WTC11 (cell line): ENCODE results near the gene KIF5A. TPM values are rescaled to one million over a fixed set of nuclear protein-coding genes. Genes with fewer than 3 reads are reported as not detected.
A peak's percentile ranks its signal among the peaks of the same experiment; 100 is the strongest.

Source experiments
- ATAC-seq: fragments of 200-7000 bp; cut with Tn5 transposase; 2 replicates; pipeline ENCODE4 v1.10.0; 2021; ENCODE audit warnings: mild to moderate bottlenecking, moderate library complexity
- CTCF ChIA-PET: fragments of 300-600 bp; sonication (Branson Sonifier 250); formaldehyde crosslinking; loops from one replicate; lab custom pipeline; 2021; ENCODE audit warnings: antibody characterized with exemption; lab: Charles Lee
- POLR2A ChIA-PET: fragments of 350-600 bp; sonication (Branson Sonifier 250); formaldehyde crosslinking; loops from one replicate; lab custom pipeline; 2021; ENCODE audit warnings: antibody characterized with exemption; lab: Charles Lee
- DNase-seq: peaks from one replicate; pipeline ENCODE4 v3.0.0; 2021; ENCODE audit warnings: low spot score
- H3K27ac Mint-ChIP-seq: 2 replicates; pipeline ENCODE4 v1.8.0; 2021; ENCODE audit warnings: mixed read lengths
- H3K27me3 Mint-ChIP-seq: 2 replicates; pipeline ENCODE4 v1.8.0; 2021; ENCODE audit warnings: low read depth, mild to moderate bottlenecking, moderate library complexity, mixed read lengths
- H3K36me3 Mint-ChIP-seq: 2 replicates; pipeline ENCODE4 v1.8.0; 2021; ENCODE audit warnings: mixed read lengths
- H3K4me1 Mint-ChIP-seq: 2 replicates; pipeline ENCODE4 v1.8.0; 2022; ENCODE audit warnings: mixed read lengths
- H3K4me3 Mint-ChIP-seq: 2 replicates; pipeline ENCODE4 v1.8.0; 2021; ENCODE audit warnings: mild to moderate bottlenecking, moderate library complexity, mixed read lengths
- H3K9me3 Mint-ChIP-seq: 2 replicates; pipeline ENCODE4 v1.8.0; 2021; ENCODE audit warnings: mixed read lengths
- ESRRA ChIP-seq: sonication (generic); formaldehyde crosslinking; IDR thresholded peaks from 2 replicates; pipeline ENCODE4 v1.8.1; 2022; ENCODE audit warnings: mild to moderate bottlenecking, missing genetic modification reagents, borderline replicate concordance
- GABPB1 ChIP-seq: sonication (generic); formaldehyde crosslinking; IDR thresholded peaks from 2 replicates; pipeline ENCODE4 v1.8.1; 2023; ENCODE audit warnings: mild to moderate bottlenecking, missing genetic modification reagents
- MXD4 ChIP-seq: fragments of 250-450 bp; sonication (Bioruptor Pico); IDR thresholded peaks from 2 replicates; pipeline ENCODE4 v1.8.0; 2021; ENCODE audit warnings: mild to moderate bottlenecking, moderate library complexity, borderline replicate concordance
- RORB ChIP-seq: fragments of 250-450 bp; sonication (Bioruptor Pico); IDR thresholded peaks from 2 replicates; pipeline ENCODE4 v1.9.0; 2021; ENCODE audit warnings: mild to moderate bottlenecking
- TEAD4 ChIP-seq: sonication (generic); formaldehyde crosslinking; IDR thresholded peaks from 2 replicates; pipeline ENCODE4 v1.8.0; 2022; ENCODE audit warnings: mild to moderate bottlenecking, missing genetic modification reagents
- ZNF317 ChIP-seq: sonication (generic); formaldehyde crosslinking; IDR thresholded peaks from 2 replicates; pipeline ENCODE4 v1.8.1; 2023; ENCODE audit warnings: low read depth, mild to moderate bottlenecking, moderate library complexity, missing genetic modification reagents, borderline replicate concordance
- total RNA-seq: library from RNA; stranded (reverse); gene quantifications from 3 replicates; pipeline ENCODE4 v1.2.3, GENCODE V29; 2021
- TF ChIP-seq, protein P1 (sequence below): fragments of 250-450 bp; sonication (Bioruptor Pico); IDR thresholded peaks from 2 replicates; pipeline ENCODE4 v1.8.0; 2021; ENCODE audit warnings: mild to moderate bottlenecking
- TF ChIP-seq, protein P2 (sequence below): sonication (generic); formaldehyde crosslinking; conservative IDR thresholded peaks from 2 replicates; pipeline ENCODE4 v1.8.1; 2023; ENCODE audit warnings: mild to moderate bottlenecking, low read depth, missing genetic modification reagents, moderate library complexity
- TF ChIP-seq, protein P3 (sequence below): sonication (generic); formaldehyde crosslinking; IDR thresholded peaks from 2 replicates; pipeline ENCODE4 v1.8.1; 2022; ENCODE audit warnings: missing genetic modification reagents, borderline replicate concordance
- TF ChIP-seq, protein P4 (sequence below): fragments of 250-450 bp; sonication (Bioruptor Pico); conservative IDR thresholded peaks from 2 replicates; pipeline ENCODE4 v1.9.0; 2021; ENCODE audit warnings: mild to moderate bottlenecking
- TF ChIP-seq, protein P5 (sequence below): sonication (generic); formaldehyde crosslinking; IDR thresholded peaks from 2 replicates; pipeline ENCODE4 v1.8.1; 2023; ENCODE audit warnings: mild to moderate bottlenecking, moderate library complexity, missing genetic modification reagents
- TF ChIP-seq, protein P6 (sequence below): fragments of 250-450 bp; sonication (Bioruptor Pico); IDR thresholded peaks from 2 replicates; pipeline ENCODE4 v1.9.0; 2021; ENCODE audit warnings: mild to moderate bottlenecking

The KIF5A gene
- total RNA-seq, 1 experiment from 2014 or later = 16.1 TPM

DNA sequence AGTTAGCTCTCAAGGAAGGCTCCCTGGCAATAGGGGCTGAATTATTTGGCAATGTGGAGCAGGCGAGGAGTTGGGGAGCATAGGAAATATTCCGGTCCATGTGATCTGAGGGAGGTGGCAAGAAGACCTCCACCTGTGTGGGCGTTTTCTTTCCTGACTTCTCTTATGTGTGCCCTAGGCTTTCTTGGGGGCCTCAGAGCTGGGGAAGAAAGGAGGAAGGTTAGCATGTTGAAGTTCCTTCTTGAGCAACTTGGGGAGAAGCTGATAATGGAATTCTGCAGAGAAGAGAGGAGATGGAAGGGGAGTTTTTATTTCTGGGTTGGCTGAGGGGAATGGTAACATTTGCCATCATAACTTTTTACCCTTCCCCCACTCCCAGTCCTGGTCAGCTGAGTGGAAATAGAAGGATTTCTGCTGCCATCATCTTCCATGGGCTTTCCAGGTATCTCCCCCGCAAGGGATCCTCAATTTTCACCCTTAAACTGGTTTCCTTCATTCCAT is 56.0 kb downstream of the KIF5A start (continued):
- TF ChIP-seq, protein P1, sequence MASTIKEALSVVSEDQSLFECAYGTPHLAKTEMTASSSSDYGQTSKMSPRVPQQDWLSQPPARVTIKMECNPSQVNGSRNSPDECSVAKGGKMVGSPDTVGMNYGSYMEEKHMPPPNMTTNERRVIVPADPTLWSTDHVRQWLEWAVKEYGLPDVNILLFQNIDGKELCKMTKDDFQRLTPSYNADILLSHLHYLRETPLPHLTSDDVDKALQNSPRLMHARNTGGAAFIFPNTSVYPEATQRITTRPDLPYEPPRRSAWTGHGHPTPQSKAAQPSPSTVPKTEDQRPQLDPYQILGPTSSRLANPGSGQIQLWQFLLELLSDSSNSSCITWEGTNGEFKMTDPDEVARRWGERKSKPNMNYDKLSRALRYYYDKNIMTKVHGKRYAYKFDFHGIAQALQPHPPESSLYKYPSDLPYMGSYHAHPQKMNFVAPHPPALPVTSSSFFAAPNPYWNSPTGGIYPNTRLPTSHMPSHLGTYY = no peak
- TF ChIP-seq, protein P2, sequence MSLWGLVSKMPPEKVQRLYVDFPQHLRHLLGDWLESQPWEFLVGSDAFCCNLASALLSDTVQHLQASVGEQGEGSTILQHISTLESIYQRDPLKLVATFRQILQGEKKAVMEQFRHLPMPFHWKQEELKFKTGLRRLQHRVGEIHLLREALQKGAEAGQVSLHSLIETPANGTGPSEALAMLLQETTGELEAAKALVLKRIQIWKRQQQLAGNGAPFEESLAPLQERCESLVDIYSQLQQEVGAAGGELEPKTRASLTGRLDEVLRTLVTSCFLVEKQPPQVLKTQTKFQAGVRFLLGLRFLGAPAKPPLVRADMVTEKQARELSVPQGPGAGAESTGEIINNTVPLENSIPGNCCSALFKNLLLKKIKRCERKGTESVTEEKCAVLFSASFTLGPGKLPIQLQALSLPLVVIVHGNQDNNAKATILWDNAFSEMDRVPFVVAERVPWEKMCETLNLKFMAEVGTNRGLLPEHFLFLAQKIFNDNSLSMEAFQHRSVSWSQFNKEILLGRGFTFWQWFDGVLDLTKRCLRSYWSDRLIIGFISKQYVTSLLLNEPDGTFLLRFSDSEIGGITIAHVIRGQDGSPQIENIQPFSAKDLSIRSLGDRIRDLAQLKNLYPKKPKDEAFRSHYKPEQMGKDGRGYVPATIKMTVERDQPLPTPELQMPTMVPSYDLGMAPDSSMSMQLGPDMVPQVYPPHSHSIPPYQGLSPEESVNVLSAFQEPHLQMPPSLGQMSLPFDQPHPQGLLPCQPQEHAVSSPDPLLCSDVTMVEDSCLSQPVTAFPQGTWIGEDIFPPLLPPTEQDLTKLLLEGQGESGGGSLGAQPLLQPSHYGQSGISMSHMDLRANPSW (CRISPR knock-in tag) = no peak
- TF ChIP-seq, protein P3, sequence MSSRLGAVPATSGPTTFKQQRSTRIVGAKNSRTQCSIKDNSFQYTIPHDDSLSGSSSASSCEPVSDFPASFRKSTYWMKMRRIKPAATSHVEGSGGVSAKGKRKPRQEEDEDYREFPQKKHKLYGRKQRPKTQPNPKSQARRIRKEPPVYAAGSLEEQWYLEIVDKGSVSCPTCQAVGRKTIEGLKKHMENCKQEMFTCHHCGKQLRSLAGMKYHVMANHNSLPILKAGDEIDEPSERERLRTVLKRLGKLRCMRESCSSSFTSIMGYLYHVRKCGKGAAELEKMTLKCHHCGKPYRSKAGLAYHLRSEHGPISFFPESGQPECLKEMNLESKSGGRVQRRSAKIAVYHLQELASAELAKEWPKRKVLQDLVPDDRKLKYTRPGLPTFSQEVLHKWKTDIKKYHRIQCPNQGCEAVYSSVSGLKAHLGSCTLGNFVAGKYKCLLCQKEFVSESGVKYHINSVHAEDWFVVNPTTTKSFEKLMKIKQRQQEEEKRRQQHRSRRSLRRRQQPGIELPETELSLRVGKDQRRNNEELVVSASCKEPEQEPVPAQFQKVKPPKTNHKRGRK = no peak
- TF ChIP-seq, protein P4, sequence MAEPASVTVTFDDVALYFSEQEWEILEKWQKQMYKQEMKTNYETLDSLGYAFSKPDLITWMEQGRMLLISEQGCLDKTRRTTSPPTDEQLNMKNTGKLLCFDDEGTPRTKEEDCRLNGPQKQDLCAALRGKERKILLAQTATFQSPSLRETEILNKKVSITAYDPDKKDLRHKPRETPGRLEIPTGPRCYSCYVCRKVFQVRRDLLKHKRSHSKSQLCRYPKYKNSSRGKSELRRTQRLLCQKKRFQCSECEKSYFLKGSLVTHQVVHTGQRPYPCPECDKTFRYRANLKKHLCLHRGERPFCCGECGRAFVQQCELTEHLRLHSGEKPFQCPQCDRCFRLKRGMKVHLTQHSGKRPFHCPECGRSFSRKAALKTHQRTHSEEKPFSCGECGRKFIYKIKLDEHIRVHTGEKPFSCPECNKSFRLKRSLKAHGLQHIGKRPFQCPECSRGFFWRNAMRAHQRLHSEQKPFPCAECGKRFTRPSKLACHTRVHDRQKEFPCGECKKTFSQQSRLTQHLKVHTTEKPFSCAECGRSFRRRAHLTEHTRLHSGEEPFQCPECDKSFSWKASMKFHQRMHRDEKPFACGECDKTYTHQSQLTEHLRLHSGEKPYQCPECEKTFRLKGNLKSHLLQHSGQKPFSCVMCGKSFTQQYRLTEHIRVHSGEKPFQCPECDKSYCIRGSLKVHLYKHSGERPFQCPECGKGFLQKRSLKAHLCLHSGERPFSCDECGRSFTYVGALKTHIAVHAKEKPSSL (CRISPR knock-in tag) = no peak
- TF ChIP-seq TEAD4 (no peak), MXD4 (CRISPR knock-in tag) (no peak)

DNA sequence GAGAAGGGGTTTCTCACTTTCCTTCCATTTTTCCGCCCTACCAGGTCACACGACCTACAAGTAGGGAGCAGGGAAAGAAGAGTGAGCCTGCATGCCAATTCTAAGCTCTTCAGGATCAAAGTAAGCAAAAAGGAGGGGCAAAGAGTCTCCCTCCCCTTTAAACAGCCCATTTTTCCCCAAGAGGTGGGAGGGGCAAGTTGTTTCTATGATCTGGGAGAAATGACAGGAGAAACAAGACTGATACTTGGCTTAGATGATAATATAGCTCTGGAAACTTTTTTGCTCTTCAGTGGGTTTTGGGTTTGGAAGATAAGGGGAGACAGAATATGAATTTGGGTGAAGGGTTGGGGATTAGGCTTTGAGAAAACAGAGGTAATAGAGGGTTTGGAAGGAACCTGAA is 56.6 kb downstream of the KIF5A start:
- H3K36me3 Mint-ChIP-seq = peaks cover 15% of the 10 kb centered on the region
- peaks cover 38% of the 10 kb centered on the region for H3K4me1 Mint-ChIP-seq
- no peaks in the 10 kb centered on the region for H3K9me3 Mint-ChIP-seq
- no peak overlapping the region for H3K27ac Mint-ChIP-seq
- POLR2A ChIA-PET = no interaction called here
- no peak for DNase-seq
- peaks cover 8% of the 10 kb centered on the region for H3K27me3 Mint-ChIP-seq
- ATAC-seq = no peak
- peak overlapping the region; percentile 25 for H3K4me3 Mint-ChIP-seq
- CTCF ChIA-PET = interaction anchor here (1.5 to 5.4 kb wide), 3 partner anchors 14 to 23 kb away, joined by 10 to 34 read pairs (median 31); no protein-coding TSS in a partner anchor
- TF ChIP-seq GABPB1 (no peak), ESRRA (CRISPR knock-in tag) (no peak), RORB (CRISPR knock-in tag) (no peak), ZNF317 (CRISPR knock-in tag) (no peak)
- TF ChIP-seq, protein P5, sequence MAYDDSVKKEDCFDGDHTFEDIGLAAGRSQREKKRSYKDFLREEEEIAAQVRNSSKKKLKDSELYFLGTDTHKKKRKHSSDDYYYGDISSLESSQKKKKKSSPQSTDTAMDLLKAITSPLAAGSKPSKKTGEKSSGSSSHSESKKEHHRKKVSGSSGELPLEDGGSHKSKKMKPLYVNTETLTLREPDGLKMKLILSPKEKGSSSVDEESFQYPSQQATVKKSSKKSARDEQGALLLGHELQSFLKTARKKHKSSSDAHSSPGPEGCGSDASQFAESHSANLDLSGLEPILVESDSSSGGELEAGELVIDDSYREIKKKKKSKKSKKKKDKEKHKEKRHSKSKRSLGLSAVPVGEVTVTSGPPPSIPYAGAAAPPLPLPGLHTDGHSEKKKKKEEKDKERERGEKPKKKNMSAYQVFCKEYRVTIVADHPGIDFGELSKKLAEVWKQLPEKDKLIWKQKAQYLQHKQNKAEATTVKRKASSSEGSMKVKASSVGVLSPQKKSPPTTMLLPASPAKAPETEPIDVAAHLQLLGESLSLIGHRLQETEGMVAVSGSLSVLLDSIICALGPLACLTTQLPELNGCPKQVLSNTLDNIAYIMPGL (CRISPR knock-in tag) = no peak
- TF ChIP-seq, protein P6, sequence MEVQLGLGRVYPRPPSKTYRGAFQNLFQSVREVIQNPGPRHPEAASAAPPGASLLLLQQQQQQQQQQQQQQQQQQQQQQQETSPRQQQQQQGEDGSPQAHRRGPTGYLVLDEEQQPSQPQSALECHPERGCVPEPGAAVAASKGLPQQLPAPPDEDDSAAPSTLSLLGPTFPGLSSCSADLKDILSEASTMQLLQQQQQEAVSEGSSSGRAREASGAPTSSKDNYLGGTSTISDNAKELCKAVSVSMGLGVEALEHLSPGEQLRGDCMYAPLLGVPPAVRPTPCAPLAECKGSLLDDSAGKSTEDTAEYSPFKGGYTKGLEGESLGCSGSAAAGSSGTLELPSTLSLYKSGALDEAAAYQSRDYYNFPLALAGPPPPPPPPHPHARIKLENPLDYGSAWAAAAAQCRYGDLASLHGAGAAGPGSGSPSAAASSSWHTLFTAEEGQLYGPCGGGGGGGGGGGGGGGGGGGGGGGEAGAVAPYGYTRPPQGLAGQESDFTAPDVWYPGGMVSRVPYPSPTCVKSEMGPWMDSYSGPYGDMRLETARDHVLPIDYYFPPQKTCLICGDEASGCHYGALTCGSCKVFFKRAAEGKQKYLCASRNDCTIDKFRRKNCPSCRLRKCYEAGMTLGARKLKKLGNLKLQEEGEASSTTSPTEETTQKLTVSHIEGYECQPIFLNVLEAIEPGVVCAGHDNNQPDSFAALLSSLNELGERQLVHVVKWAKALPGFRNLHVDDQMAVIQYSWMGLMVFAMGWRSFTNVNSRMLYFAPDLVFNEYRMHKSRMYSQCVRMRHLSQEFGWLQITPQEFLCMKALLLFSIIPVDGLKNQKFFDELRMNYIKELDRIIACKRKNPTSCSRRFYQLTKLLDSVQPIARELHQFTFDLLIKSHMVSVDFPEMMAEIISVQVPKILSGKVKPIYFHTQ (CRISPR knock-in tag) = no peak
